Measurements from ENCODE around the gene SYT14. TPM values are rescaled to one million over a fixed set of nuclear protein-coding genes. Genes with fewer than 3 reads are reported as not detected.

SYT14 gene
- total and polyA plus RNA-seq, 2 of the 4 experiments (the other 2 are of a cell fraction), result 0.14 to 1.3 TPM

GRCh38 chr1:210195635-210196160 lies 257.7 kb downstream of the SYT14 start:
- no peak overlapping the region for H3K14ac ChIP-seq (replicated peaks; ENCODE audit: low read depth, low read length)
- peaks cover 1% of the 10 kb centered on the region; the same call in 1 of the 2 replicates for H3K27me3 ChIP-seq (ENCODE audit: control insufficient read depth, insufficient read depth, low read length)
- no peak overlapping the region for H3K4ac ChIP-seq (ENCODE audit: low read depth, low read length)
- DNase-seq (no peak), ATAC-seq (ENCODE audit: low read depth) (no peak)
- in situ Hi-C loops (cut with MboI; ENCODE audit: low sequenced_read_pairs), result no loop called here
- H2BK15ac ChIP-seq (ENCODE audit: low read depth, low read length), result no peak overlapping the region
- H2BK20ac ChIP-seq (ENCODE audit: low read depth, low read length), result no peak overlapping the region
- dilution Hi-C loops (cut with HindIII; ENCODE audit: low sequenced_read_pairs, unreplicated experiment), result no loop called here
- H3K79me1 ChIP-seq (ENCODE audit: low read depth in 1 of 2, low read length in 2 of 2), result no peaks in the 10 kb centered on the region
- H3K36me3 ChIP-seq (ENCODE audit: control insufficient read depth, insufficient read depth, low read length), result no peaks in the 10 kb centered on the region
- BruUV-seq (replicated peaks), result no TSS peak
- H3K4me1 ChIP-seq (ENCODE audit: control insufficient read depth, insufficient read depth, low read length), result no peaks in the 10 kb centered on the region
- intact Hi-C loops (cut with micrococcal nuclease), result no loop called here
- H4K91ac ChIP-seq (ENCODE audit: insufficient read depth, low read depth, low read length), result no peak overlapping the region
- H4K5ac ChIP-seq (ENCODE audit: low read depth, low read length), result no peak overlapping the region
- H3K56ac ChIP-seq (ENCODE audit: extremely low read depth, insufficient read depth, low read length), result no peak overlapping the region
- no peak overlapping the region for H3K18ac ChIP-seq (ENCODE audit: low read depth, low read length)
- H3K27ac ChIP-seq (ENCODE audit: insufficient read depth, low read length), result no peak overlapping the region
- no peak overlapping the region for H3K23ac ChIP-seq (ENCODE audit: low read depth, low read length)
- no peak overlapping the region for H3K4me3 ChIP-seq (ENCODE audit: insufficient read depth, low read depth, low read length)
- H4K8ac ChIP-seq (ENCODE audit: low read depth in 2 of 2, low read length in 2 of 2), result no peak overlapping the region
- no peak for TF ChIP-seq MAFK (IDR thresholded peaks at IDR 0.05; ENCODE audit: low read depth, low read length)
- no peak for TF ChIP-seq MXI1 (IDR thresholded peaks at IDR 0.05; ENCODE audit: borderline replicate concordance, low read depth, low read length)
- TF ChIP-seq NFE2L2 (IDR thresholded peaks at IDR 0.05; ENCODE audit: low read depth, low read length), result no peak
- no peak for TF ChIP-seq RAD21 (IDR thresholded peaks at IDR 0.05; ENCODE audit: low read length)
- no peak for TF ChIP-seq CEBPB (IDR thresholded peaks at IDR 0.05; ENCODE audit: low read depth, low read length)
- no peak for TF ChIP-seq SMC3 (IDR thresholded peaks at IDR 0.05; ENCODE audit: low read depth, low read length)
- no peak for TF ChIP-seq RFX5 (IDR thresholded peaks at IDR 0.05; ENCODE audit: low read depth, low read length)
- TF ChIP-seq, protein P1, sequence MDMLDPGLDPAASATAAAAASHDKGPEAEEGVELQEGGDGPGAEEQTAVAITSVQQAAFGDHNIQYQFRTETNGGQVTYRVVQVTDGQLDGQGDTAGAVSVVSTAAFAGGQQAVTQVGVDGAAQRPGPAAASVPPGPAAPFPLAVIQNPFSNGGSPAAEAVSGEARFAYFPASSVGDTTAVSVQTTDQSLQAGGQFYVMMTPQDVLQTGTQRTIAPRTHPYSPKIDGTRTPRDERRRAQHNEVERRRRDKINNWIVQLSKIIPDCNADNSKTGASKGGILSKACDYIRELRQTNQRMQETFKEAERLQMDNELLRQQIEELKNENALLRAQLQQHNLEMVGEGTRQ (IDR thresholded peaks at IDR 0.05; ENCODE audit: low read depth, low read length), result no peak
- no peak for TF ChIP-seq BHLHE40 (IDR thresholded peaks at IDR 0.05; ENCODE audit: low read depth, low read length)
- TF ChIP-seq FOS (IDR thresholded peaks at IDR 0.05; ENCODE audit: low read depth, low read length), result no peak
- TF ChIP-seq ELK1 (IDR thresholded peaks at IDR 0.05; ENCODE audit: borderline replicate concordance, low read depth, low read length), result no peak
- no peak for TF ChIP-seq RCOR1 (IDR thresholded peaks at IDR 0.05; ENCODE audit: insufficient replicate concordance, low read length)
- TF ChIP-seq MAZ (IDR thresholded peaks at IDR 0.05; ENCODE audit: borderline replicate concordance, low read depth, low read length), result no peak
- TF ChIP-seq POLR2A (IDR thresholded peaks at IDR 0.05; ENCODE audit: low read depth, low read length), result no peak
- TF ChIP-seq, protein P2, sequence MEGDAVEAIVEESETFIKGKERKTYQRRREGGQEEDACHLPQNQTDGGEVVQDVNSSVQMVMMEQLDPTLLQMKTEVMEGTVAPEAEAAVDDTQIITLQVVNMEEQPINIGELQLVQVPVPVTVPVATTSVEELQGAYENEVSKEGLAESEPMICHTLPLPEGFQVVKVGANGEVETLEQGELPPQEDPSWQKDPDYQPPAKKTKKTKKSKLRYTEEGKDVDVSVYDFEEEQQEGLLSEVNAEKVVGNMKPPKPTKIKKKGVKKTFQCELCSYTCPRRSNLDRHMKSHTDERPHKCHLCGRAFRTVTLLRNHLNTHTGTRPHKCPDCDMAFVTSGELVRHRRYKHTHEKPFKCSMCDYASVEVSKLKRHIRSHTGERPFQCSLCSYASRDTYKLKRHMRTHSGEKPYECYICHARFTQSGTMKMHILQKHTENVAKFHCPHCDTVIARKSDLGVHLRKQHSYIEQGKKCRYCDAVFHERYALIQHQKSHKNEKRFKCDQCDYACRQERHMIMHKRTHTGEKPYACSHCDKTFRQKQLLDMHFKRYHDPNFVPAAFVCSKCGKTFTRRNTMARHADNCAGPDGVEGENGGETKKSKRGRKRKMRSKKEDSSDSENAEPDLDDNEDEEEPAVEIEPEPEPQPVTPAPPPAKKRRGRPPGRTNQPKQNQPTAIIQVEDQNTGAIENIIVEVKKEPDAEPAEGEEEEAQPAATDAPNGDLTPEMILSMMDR (conservative IDR thresholded peaks at IDR 0.05; ENCODE audit: low read depth, low read length), result no peak
- TF ChIP-seq CHD1 (IDR thresholded peaks at IDR 0.05; ENCODE audit: low read depth, low read length), result no peak
- POLR2A ChIA-PET (ENCODE audit: unreplicated experiment), result no interaction called here
- no peak overlapping the region for H3K9ac ChIP-seq (ENCODE audit: low read depth, low read length)
- WGBS, 2 experiments (ENCODE audit: extremely low coverage in 2 of 2, insufficient read length in 1 of 2), result 80% methylated on average over 3 of the region's 8 CpGs; no CpG with 5 or more reads in 1 of the 2 experiments
- no peak overlapping the region for H2BK120ac ChIP-seq (ENCODE audit: low read depth, low read length)
- H3K9me3 ChIP-seq (ENCODE audit: control insufficient read depth, insufficient read depth, low read length), result peaks cover 4% of the 10 kb centered on the region
- no peaks in the 10 kb centered on the region for H4K20me1 ChIP-seq (ENCODE audit: insufficient read depth, low read length)
- CTCF ChIA-PET, result no interaction called here
- H3K9me1 ChIP-seq (ENCODE audit: insufficient read depth, low read length), result no peaks in the 10 kb centered on the region
- no peak overlapping the region for H2BK5ac ChIP-seq (ENCODE audit: low read depth, low read length, poor library complexity, severe bottlenecking)
- H3K4me2 ChIP-seq (ENCODE audit: low read depth, low read length), result no peak overlapping the region
- H2AFZ ChIP-seq (replicated peaks; ENCODE audit: low read length, poor library complexity), result no peak overlapping the region
- no peak overlapping the region for H2AK5ac ChIP-seq (ENCODE audit: low read depth, low read length)
- H2AK9ac ChIP-seq (replicated peaks; ENCODE audit: low read depth, low read length, poor library complexity), result no peak overlapping the region
